SK-N-SH (cell line): ENCODE measurements around the gene MAP4K3.

Experiments used
- CTCF ChIP-seq: fragments of 200-600 bp; sonication (generic); IDR thresholded peaks from 2 replicates; pipeline ENCODE4 v1.6.1; 2017; ENCODE audit warnings: antibody characterized with exemption, mild to moderate bottlenecking, moderate library complexity
- EP300 ChIP-seq, 2 experiments: IDR thresholded peaks; 2 replicates each; pipeline versions ENCODE4 v1.4.0 to v1.6.1; 2012; ENCODE audit warnings: borderline replicate concordance in 1 of 2, low read depth in 1 of 2, low read length in 1 of 2
- EZH2phosphoT487 ChIP-seq: fragments of 200-600 bp; sonication (generic); IDR thresholded peaks from 2 replicates; pipeline ENCODE4 v1.6.1; 2017; ENCODE audit warnings: low read depth, mixed run types, mild to moderate bottlenecking, antibody characterized with exemption, moderate library complexity, borderline replicate concordance
- FOXJ3 ChIP-seq: sonication (generic); formaldehyde crosslinking; IDR thresholded peaks from 2 replicates; pipeline ENCODE4 v1.5.1; 2020; ENCODE audit warnings: mild to moderate bottlenecking, missing genetic modification reagents
- GABPA ChIP-seq: IDR thresholded peaks from 2 replicates; pipeline ENCODE4 v1.4.0; 2012; ENCODE audit warnings: low read depth, mild to moderate bottlenecking
- JUND ChIP-seq: IDR thresholded peaks from 2 replicates; pipeline ENCODE4 v1.4.0; 2012
- MAX ChIP-seq: IDR thresholded peaks from 2 replicates; pipeline ENCODE4 v1.4.0; 2012; ENCODE audit warnings: low read depth
- NFIC ChIP-seq: IDR thresholded peaks from 2 replicates; pipeline ENCODE4 v1.4.0; 2012; ENCODE audit warnings: borderline replicate concordance
- POLR2AphosphoS5 ChIP-seq: IDR thresholded peaks from 2 replicates; pipeline ENCODE4 v1.6.1; 2012; ENCODE audit warnings: low read depth, low read length
- RAD21 ChIP-seq: IDR thresholded peaks from 2 replicates; pipeline ENCODE4 v1.6.1; 2012; ENCODE audit warnings: mild to moderate bottlenecking, low read length
- REST ChIP-seq: IDR thresholded peaks from 2 replicates; pipeline ENCODE4 v1.6.1; 2012; ENCODE audit warnings: mild to moderate bottlenecking, low read depth, low read length, moderate library complexity
- RFX5 ChIP-seq: IDR thresholded peaks from 2 replicates; pipeline ENCODE4 v1.6.1; 2012; ENCODE audit warnings: mild to moderate bottlenecking, improper control_type of control experiment, low read length

- TF ChIP-seq CTCF: no peak
- TF ChIP-seq JUND: no peak
- no peak for TF ChIP-seq GABPA
- TF ChIP-seq REST: no peak
- no peak for TF ChIP-seq POLR2AphosphoS5
- no peak for TF ChIP-seq MAX
- no peak for TF ChIP-seq RFX5
- no peak for TF ChIP-seq RAD21
- no peak for TF ChIP-seq EP300 (IDR thresholded peaks at IDR 0.05; ENCODE audit: borderline replicate concordance in 1 of 2, low read depth in 1 of 2, low read length in 1 of 2)
- no peak for TF ChIP-seq FOXJ3
- TF ChIP-seq NFIC: no peak
- no peak for TF ChIP-seq EZH2phosphoT487
Measured at GRCh38 chr2:39359453-39360038, 77.5 kb downstream of the MAP4K3 start.
